Testis (tissue), 5 donors: Measurements from ENCODE around the gene UBE2D4. TPM values are rescaled to one million over a fixed set of nuclear protein-coding genes. Genes with fewer than 3 reads are reported as not detected.

Experiments
- DNase-seq: peaks from one replicate; pipeline ENCODE4 v3.0.0-alpha.2; 2019
- H3K27ac ChIP-seq, 2 donors: fragments of 200-600 bp; sonication (generic); one replicate each; pipeline ENCODE4 v1.5.1; 2019
- H3K27me3 ChIP-seq: fragments of 200-600 bp; sonication (generic); one replicate; pipeline ENCODE4 v1.5.1; 2019
- H3K36me3 ChIP-seq: fragments of 200-600 bp; sonication (generic); one replicate; pipeline ENCODE4 v1.5.1; 2017; ENCODE audit warnings: low read depth; ENCODE audit errors: missing control alignments
- H3K4me1 ChIP-seq: fragments of 200-600 bp; sonication (generic); one replicate; pipeline ENCODE4 v1.5.1; 2019
- H3K4me3 ChIP-seq, 2 donors: fragments of 200-600 bp; sonication (generic); one replicate each; pipeline ENCODE4 v1.5.1; 2017 to 2019
- H3K9me3 ChIP-seq: fragments of 200-600 bp; sonication (generic); one replicate; pipeline ENCODE4 v1.5.1; 2017
- POLR2A ChIP-seq: fragments of 450-650 bp; IDR thresholded peaks from one replicate; pipeline ENCODE4 v1.6.1; 2017; ENCODE audit warnings: antibody characterized with exemption, mild to moderate bottlenecking, moderate library complexity
- WGBS, 2 donors: methylation state at CpG; one replicate each; pipeline ENCODE4 v1.1.5; 2018; 5-methylcytosine and 5-hydroxymethylcytosine counted together
- intact Hi-C: fragments of 100-400 bp; cut with DNase I; formaldehyde crosslinking; loops from one replicate; pipeline ENCODE4 v1.15.1; 2023; ENCODE audit warnings: low total_unique reads
- long read RNA-seq, 2 donors: transcript quantifications; one replicate each; lab custom pipeline, GENCODE V29; 2026
- polyA plus RNA-seq: library from polyadenylated mRNA; stranded (reverse); fragments of 350-450 nt; fragmentation: Illumina TruSeq; extraction: RNeasy Lipid Tissue Mini Kit (QIAGEN cat#74804); gene quantifications from one replicate; pipeline ENCODE4 v1.2.3, GENCODE V29; 2014; ENCODE audit warnings: low read depth, low replicate concordance; ENCODE audit not compliant: insufficient read depth
- total RNA-seq, 2 donors: library from RNA; depleted of rRNA; stranded (reverse); fragments of >200 nt; gene quantifications; one replicate each; pipeline ENCODE4 v1.2.3, GENCODE V29; 2016
- TF ChIP-seq, protein P1 (sequence below), 3 experiments: fragments of 450-650 bp in 2 of 3; fragments of 200-600 bp in 1 of 3; sonication (generic) in 1 of 3; IDR thresholded peaks; one replicate each; pipeline ENCODE4 v1.5.1; 2016 to 2019; ENCODE audit warnings: antibody characterized with exemption in 3 of 3, mild to moderate bottlenecking in 2 of 3, moderate library complexity in 1 of 3

The UBE2D4 gene
- total RNA-seq (10 to 100 TPM; 15.8 to 18.3 TPM), polyA plus RNA-seq (18.6 TPM)
- long read RNA-seq, donor 1, transcript UBE2D4-201 (7 exons, 3,974 nt) = major isoform, 7 of 12 reads
- long read RNA-seq, donor 1, partial matches to known transcripts = 0 of 12 reads
- long read RNA-seq, donor 1, other reads (novel, unspliced or antisense) = 0 of 12 reads
- long read RNA-seq, donor 2, transcript UBE2D4-201 (7 exons, 3,974 nt) = major isoform, 5 of 6 reads
- long read RNA-seq, donor 2, partial matches to known transcripts = 0 of 6 reads
- long read RNA-seq, donor 2, other reads (novel, unspliced or antisense) = 0 of 6 reads

DNA sequence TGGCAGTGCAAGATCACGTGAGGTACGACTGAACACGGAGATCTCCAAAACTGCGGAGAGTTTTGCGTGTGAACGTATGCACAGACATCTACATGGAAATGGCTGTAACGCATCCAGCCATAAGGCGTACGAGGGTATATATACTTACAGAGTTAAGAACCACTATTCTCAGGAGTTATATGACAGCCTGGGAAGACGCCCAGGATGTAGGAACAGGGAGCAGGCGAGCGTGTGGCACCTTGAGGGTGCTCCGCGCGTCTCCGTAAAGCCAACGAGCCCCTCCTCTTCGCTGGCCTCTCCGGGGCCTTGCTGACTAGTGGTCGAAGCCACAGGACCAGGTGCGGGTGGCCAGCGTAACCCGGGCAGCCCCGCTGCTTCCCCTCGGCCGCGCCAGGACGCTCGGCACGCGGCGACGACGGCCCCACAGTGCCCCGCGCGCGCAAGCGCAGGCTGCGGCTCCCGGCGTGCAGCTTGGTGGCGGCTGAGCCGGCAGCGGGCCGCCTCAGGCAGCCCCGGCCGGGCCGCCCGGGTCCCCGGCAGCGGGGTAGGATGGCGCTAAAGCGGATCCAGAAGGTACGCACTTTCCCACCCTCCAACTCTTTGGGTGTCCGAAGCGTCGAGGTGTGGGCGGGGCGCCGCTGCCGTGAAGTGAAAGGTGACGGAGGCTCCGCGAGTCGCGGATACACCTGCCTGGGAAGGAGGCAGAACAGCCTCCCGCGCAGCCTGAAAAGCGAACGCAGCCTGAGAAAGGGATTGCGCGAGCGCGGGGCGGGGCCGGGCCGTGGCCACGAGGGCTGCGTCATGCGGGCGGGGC, at the start of gene UBE2D4:
UBE2D4 (plus strand) TSS at position 453 of the 814 bp plus-strand sequence; CDS start at position 550, 97 bp downstream.
- peak within 1 kb of the TSS; percentile 90 to 97 for H3K27ac ChIP-seq
- DNase-seq = peak; percentile 93
- H3K27me3 ChIP-seq = no peaks in the 10 kb centered on the region
- H3K4me1 ChIP-seq = peaks cover 11% of the 10 kb centered on the region
- H3K36me3 ChIP-seq = no peaks in the 10 kb centered on the region
- peak; percentile 20 for TF ChIP-seq POLR2A
- TF ChIP-seq, protein P1, sequence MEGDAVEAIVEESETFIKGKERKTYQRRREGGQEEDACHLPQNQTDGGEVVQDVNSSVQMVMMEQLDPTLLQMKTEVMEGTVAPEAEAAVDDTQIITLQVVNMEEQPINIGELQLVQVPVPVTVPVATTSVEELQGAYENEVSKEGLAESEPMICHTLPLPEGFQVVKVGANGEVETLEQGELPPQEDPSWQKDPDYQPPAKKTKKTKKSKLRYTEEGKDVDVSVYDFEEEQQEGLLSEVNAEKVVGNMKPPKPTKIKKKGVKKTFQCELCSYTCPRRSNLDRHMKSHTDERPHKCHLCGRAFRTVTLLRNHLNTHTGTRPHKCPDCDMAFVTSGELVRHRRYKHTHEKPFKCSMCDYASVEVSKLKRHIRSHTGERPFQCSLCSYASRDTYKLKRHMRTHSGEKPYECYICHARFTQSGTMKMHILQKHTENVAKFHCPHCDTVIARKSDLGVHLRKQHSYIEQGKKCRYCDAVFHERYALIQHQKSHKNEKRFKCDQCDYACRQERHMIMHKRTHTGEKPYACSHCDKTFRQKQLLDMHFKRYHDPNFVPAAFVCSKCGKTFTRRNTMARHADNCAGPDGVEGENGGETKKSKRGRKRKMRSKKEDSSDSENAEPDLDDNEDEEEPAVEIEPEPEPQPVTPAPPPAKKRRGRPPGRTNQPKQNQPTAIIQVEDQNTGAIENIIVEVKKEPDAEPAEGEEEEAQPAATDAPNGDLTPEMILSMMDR (IDR thresholded peaks at IDR 0.05) = no peak
- 1% methylated on average over 15 to 79 of the region's 82 CpGs for WGBS, 2 donors
- H3K4me3 ChIP-seq = peak within 1 kb of the TSS; percentile 74 to 76
- no peaks in the 10 kb centered on the region for H3K9me3 ChIP-seq
- intact Hi-C loops = no loop called here

DNA sequence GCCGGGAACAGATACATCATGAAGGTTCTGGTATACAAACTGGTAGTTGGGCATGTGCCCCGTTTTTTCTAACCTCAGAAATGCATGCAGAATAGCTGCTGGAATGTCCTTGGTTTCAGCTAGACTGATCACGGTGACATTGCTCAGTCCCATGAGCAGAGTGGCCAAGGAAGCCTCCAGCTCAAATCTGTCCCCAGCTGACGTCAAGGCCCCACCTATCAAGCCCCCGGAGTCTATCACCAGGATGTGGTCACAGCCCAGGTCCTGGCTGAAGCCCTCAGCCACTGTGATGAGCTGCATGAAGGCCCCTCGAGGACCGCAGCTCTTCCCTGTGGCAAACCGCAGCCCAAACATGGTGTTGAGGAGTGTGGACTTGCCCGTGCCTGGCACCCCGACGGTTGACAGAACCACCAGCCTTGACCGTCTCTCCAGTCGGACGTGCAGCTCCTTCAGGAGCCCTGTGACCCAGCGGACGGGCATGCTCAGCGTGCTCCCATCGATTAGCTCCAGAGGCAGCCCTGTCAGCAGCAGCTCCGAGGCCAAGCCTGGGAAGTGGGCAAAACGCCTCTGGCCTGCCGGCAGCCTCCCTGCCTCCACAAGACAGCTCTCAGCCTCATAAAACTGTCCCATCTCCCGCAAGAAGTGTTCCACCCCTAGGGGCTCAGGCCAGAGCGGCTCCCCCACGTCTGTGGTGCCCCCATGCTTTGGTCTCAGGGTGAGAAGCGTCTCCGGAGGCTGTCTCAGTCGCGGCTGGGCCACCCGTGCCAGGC, 49.1 kb upstream of the UBE2D4 start:
- no peak for DNase-seq
- Histone ChIP-seq H3K4me1 (no peaks in the 10 kb centered on the region), H3K27ac (no peak overlapping the region), H3K27me3 (no peaks in the 10 kb centered on the region), H3K9me3 (no peaks in the 10 kb centered on the region), H3K4me3 (no peak overlapping the region), H3K36me3 (no peaks in the 10 kb centered on the region)
- WGBS, 2 donors = 91 to 92% methylated on average over 15 to 29 of the region's 29 CpGs
- intact Hi-C loops = no loop called here
- TF ChIP-seq POLR2A = no peak

DNA sequence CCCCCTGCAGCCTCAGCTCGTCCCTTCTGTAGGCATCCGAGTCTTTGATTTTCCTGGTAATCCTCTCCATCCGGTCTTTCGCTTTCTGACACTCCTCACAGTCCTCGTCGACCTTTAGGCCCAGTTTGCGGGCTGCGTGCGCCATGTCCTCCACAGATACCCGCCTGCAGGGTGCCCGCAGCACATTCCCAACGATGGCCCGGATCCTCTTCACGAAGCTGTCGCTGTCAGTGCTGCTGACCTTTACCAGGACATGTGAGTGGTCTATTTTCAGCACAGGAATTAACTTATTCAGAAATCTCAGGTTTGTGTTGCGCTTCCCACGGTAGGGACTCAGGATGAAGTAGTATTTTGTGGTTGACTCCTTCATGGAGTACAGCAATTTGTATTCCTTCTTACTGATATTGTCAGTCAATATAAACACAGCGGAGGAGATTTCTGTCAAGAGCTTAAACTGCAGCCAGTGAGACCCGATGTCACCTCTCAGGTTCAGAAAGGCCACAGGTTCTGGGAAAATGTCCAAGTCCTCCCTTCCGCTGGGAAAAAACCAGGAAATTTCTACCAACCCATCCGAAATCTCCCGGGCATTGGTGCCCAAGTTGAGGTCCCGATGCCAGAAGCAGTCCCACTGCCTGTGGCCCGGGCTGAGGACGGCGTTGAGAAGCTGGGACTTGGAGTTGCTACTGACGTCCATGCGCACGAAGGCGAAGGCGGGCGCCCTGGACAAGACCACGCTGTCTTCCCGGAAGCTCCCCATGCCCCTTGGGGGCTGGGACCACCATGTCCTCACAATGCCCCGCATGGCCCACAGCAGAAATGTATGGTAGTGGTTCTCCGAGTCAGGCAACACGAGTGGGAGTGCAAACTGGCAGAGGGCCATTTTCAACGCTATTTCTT, 48.0 kb upstream of the UBE2D4 start:
- intact Hi-C loops = no loop called here
- H3K27ac ChIP-seq = no peak overlapping the region
- H3K36me3 ChIP-seq = no peaks in the 10 kb centered on the region
- no peaks in the 10 kb centered on the region for H3K27me3 ChIP-seq
- H3K9me3 ChIP-seq = no peaks in the 10 kb centered on the region
- WGBS, 2 donors = 86 to 89% methylated on average over 22 to 38 of the region's 38 CpGs
- H3K4me3 ChIP-seq = no peak overlapping the region
- DNase-seq = no peak
- no peaks in the 10 kb centered on the region for H3K4me1 ChIP-seq
- TF ChIP-seq, protein P1 (IDR thresholded peaks at IDR 0.05) = no peak
- no peak for TF ChIP-seq POLR2A

DNA sequence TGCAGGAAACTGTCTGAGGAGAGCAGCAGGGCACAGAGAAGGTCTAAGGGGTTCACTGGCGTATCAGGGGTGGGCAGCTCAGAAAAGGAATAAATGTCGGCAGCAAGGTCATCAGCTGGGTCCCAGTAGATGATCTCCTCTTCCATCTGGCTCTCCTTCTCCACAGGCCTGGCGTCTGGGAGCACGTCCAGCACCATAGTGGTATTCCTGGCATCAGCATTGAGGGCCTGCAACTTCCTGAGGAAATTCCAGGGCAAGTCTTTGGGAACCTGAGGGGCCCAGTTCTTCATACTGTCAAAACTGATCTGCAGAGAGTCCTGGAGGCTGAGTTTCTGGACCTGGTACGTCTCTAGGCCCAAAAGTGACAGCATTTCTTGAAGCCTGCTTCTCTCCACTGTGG, 47.4 kb upstream of the UBE2D4 start:
- Histone ChIP-seq H3K36me3 (no peaks in the 10 kb centered on the region), H3K27me3 (no peaks in the 10 kb centered on the region), H3K4me1 (no peaks in the 10 kb centered on the region), H3K27ac (no peak overlapping the region), H3K4me3 (no peak overlapping the region), H3K9me3 (no peaks in the 10 kb centered on the region)
- intact Hi-C loops = no loop called here
- DNase-seq = no peak
- TF ChIP-seq, protein P1 (IDR thresholded peaks at IDR 0.05) = no peak
- no peak for TF ChIP-seq POLR2A
- WGBS, 2 donors = 60 to 87% methylated on average over 4 to 5 of the region's 5 CpGs
